H9 (cell line): ENCODE data around the gene CCDC187. TPM values are rescaled to one million over a fixed set of nuclear protein-coding genes. Genes with fewer than 3 reads are reported as not detected.

ENCODE experiments used
- DNase-seq: peaks from one replicate; pipeline ENCODE4 v3.0.0-alpha.2; 2017
- H2AFZ ChIP-seq: one replicate; pipeline ENCODE4 v1.6.1; 2013; ENCODE audit warnings: mild to moderate bottlenecking, low read length, control low read depth, moderate library complexity
- H2AK5ac ChIP-seq: 2 replicates; pipeline ENCODE4 v1.6.1; 2013; ENCODE audit warnings: low read length, control low read depth, mixed read lengths; ENCODE audit not compliant: insufficient read length
- H2BK120ac ChIP-seq: one replicate; pipeline ENCODE4 v1.6.1; 2013; ENCODE audit warnings: low read depth, mild to moderate bottlenecking, low read length, control low read depth, inconsistent platforms; ENCODE audit not compliant: poor library complexity, severe bottlenecking
- H2BK12ac ChIP-seq: 2 replicates; pipeline ENCODE4 v1.6.1; 2013; ENCODE audit warnings: low read length, control low read depth, mixed read lengths, low read depth; ENCODE audit not compliant: insufficient read length
- H2BK15ac ChIP-seq: 2 replicates; pipeline ENCODE4 v1.6.1; 2013; ENCODE audit warnings: low read depth, low read length, control low read depth
- H2BK20ac ChIP-seq: one replicate; pipeline ENCODE4 v1.6.1; 2013; ENCODE audit warnings: low read depth, mild to moderate bottlenecking, low read length, control low read depth, inconsistent platforms; ENCODE audit not compliant: poor library complexity, severe bottlenecking
- H2BK5ac ChIP-seq: 2 replicates; pipeline ENCODE4 v1.6.1; 2013; ENCODE audit warnings: low read length, control low read depth, mixed read lengths; ENCODE audit not compliant: insufficient read length
- H3K14ac ChIP-seq: 2 replicates; pipeline ENCODE4 v1.6.1; 2013; ENCODE audit warnings: low read length, control low read depth; ENCODE audit not compliant: insufficient read depth
- H3K18ac ChIP-seq: 2 replicates; pipeline ENCODE4 v1.6.1; 2013; ENCODE audit warnings: low read depth, mild to moderate bottlenecking, mixed read lengths, low read length, control low read depth; ENCODE audit not compliant: insufficient read length
- H3K23ac ChIP-seq: 2 replicates; pipeline ENCODE4 v1.6.1; 2013; ENCODE audit warnings: low read length, control low read depth, mixed read lengths, low read depth; ENCODE audit not compliant: insufficient read length
- H3K23me2 ChIP-seq: 2 replicates; pipeline ENCODE4 v1.6.1; 2013; ENCODE audit warnings: low read depth, mild to moderate bottlenecking, mixed read lengths, low read length, control low read depth; ENCODE audit not compliant: insufficient read length, poor library complexity, severe bottlenecking
- H3K27ac ChIP-seq: 2 replicates; pipeline ENCODE4 v1.5.1; 2013; ENCODE audit warnings: low read length, control low read depth, mixed read lengths, low read depth; ENCODE audit not compliant: insufficient read length
- H3K27me3 ChIP-seq: 2 replicates; pipeline ENCODE4 v1.6.1; 2013; ENCODE audit warnings: low read length, control low read depth, inconsistent platforms; ENCODE audit not compliant: insufficient read depth
- H3K4ac ChIP-seq: 2 replicates; pipeline ENCODE4 v1.6.1; 2013; ENCODE audit warnings: low read depth, mild to moderate bottlenecking, control low read depth, inconsistent platforms, low read length, moderate library complexity
- H3K4me1 ChIP-seq: 2 replicates; pipeline ENCODE4 v1.6.1; 2013; ENCODE audit warnings: low read length, control low read depth, inconsistent platforms; ENCODE audit not compliant: insufficient read depth
- H3K4me2 ChIP-seq: 2 replicates; pipeline ENCODE4 v1.6.1; 2013; ENCODE audit warnings: low read length, control low read depth, mixed read lengths; ENCODE audit not compliant: insufficient read length, insufficient read depth
- H3K56ac ChIP-seq: 2 replicates; pipeline ENCODE4 v1.6.1; 2013; ENCODE audit warnings: low read depth, mild to moderate bottlenecking, mixed read lengths, low read length, control low read depth; ENCODE audit not compliant: insufficient read length
- H3K79me1 ChIP-seq: 2 replicates; pipeline ENCODE4 v1.6.1; 2013; ENCODE audit warnings: low read depth, mild to moderate bottlenecking, moderate library complexity, low read length, control low read depth, inconsistent platforms; ENCODE audit not compliant: insufficient read depth, poor library complexity, severe bottlenecking
- H3K79me2 ChIP-seq: 2 replicates; pipeline ENCODE4 v1.6.1; 2013; ENCODE audit warnings: low read length, control low read depth, inconsistent platforms; ENCODE audit not compliant: insufficient read depth
- H3K9ac ChIP-seq: 2 replicates; pipeline ENCODE4 v1.6.1; 2013; ENCODE audit warnings: low read length, control low read depth, mixed read lengths; ENCODE audit not compliant: insufficient read length; ENCODE audit errors: extremely low read depth
- H3K9me3 ChIP-seq: one replicate; pipeline ENCODE4 v1.6.1; 2013; ENCODE audit warnings: low read depth, low read length, inconsistent platforms; ENCODE audit not compliant: control insufficient read depth
- H3T11ph ChIP-seq: one replicate; pipeline ENCODE4 v1.6.1; 2013; ENCODE audit warnings: mild to moderate bottlenecking, low read length, control low read depth, inconsistent platforms
- H4K20me1 ChIP-seq: one replicate; pipeline ENCODE4 v1.6.1; 2013; ENCODE audit not compliant: control insufficient read depth, insufficient read length, insufficient read depth
- H4K5ac ChIP-seq: 2 replicates; pipeline ENCODE4 v1.6.1; 2013; ENCODE audit warnings: low read depth, mild to moderate bottlenecking, mixed read lengths, low read length, control low read depth; ENCODE audit not compliant: insufficient read length
- H4K8ac ChIP-seq: replicated peaks from 2 replicates; pipeline ENCODE4 v1.6.1; 2013; ENCODE audit warnings: low read length, control low read depth, mixed read lengths, low read depth; ENCODE audit not compliant: insufficient read length
- H4K91ac ChIP-seq: 2 replicates; pipeline ENCODE4 v1.6.1; 2013; ENCODE audit warnings: low read depth, mild to moderate bottlenecking, moderate library complexity, mixed read lengths, low read length, control low read depth; ENCODE audit not compliant: insufficient read length
- H3K27ac Mint-ChIP-seq, 3 experiments: 2 replicates in 2 of 3; 3 replicates in 1 of 3; pipeline ENCODE4 v1.8.0; 2020 to 2021; ENCODE audit warnings: mixed read lengths in 3 of 3, mild to moderate bottlenecking in 1 of 3, moderate library complexity in 1 of 3
- H3K27me3 Mint-ChIP-seq: 2 replicates; pipeline ENCODE4 v1.8.0; 2021; ENCODE audit warnings: low read depth, mild to moderate bottlenecking, moderate library complexity, mixed read lengths
- H3K36me3 Mint-ChIP-seq, 3 experiments: 2 replicates in 2 of 3; 3 replicates in 1 of 3; pipeline ENCODE4 v1.8.0; 2020 to 2021; ENCODE audit warnings: low read depth in 3 of 3, mixed read lengths in 3 of 3; ENCODE audit not compliant: insufficient read depth in 1 of 3
- H3K4me1 Mint-ChIP-seq, 2 experiments: 2 replicates each; pipeline ENCODE4 v1.8.0; 2020; ENCODE audit warnings: mixed read lengths in 2 of 2
- H3K4me3 Mint-ChIP-seq, 2 experiments: 2 replicates in 1 of 2; 3 replicates in 1 of 2; pipeline ENCODE4 v1.8.0; 2020 to 2021; ENCODE audit warnings: mild to moderate bottlenecking in 2 of 2, mixed read lengths in 2 of 2, moderate library complexity in 1 of 2
- H3K9me3 Mint-ChIP-seq, 2 experiments: 2 replicates in 1 of 2; 3 replicates in 1 of 2; pipeline ENCODE4 v1.8.0; 2020; ENCODE audit warnings: mild to moderate bottlenecking in 2 of 2, mixed read lengths in 2 of 2, moderate library complexity in 1 of 2
- whole genome bisulfite sequencing: extraction: QIAGEN DNeasy Blood & Tissue Kit; methylation state at CpG from one replicate; pipeline ENCODE4 v1.1.7; 2013; ENCODE audit warnings: missing lambda C conversion rate, low lambda C conversion rate, mixed read lengths; ENCODE audit not compliant: insufficient read length; ENCODE audit errors: extremely low coverage; 5-methylcytosine and 5-hydroxymethylcytosine counted together
- total RNA-seq: library from RNA; stranded (reverse); gene quantifications from 2 replicates; pipeline ENCODE4 v1.2.1, GENCODE V29; 2021
- TF ChIP-seq, protein P1 (sequence below): fragments of 200-600 bp; sonication (generic); conservative IDR thresholded peaks from 3 replicates; pipeline ENCODE4 v1.8.0; 2021; ENCODE audit warnings: antibody characterized with exemption, mild to moderate bottlenecking

The CCDC187 gene
- total RNA-seq, 1 experiment from 2014 or later = 0.07 TPM

GRCh38 chr9:136291306-136292025 lies 12.4 kb downstream of the CCDC187 start:
- Mint-ChIP-seq H3K27me3 (peaks cover 6% of the 10 kb centered on the region), H3K4me3 (no peak overlapping the region), H3K36me3 (no peaks in the 10 kb centered on the region), H3K4me1 (no peaks in the 10 kb centered on the region), H3K27ac (peak overlapping the region in 1 of 3 experiments; percentile 19; a peak in 1 of 7 replicates), H3K9me3 (no peaks in the 10 kb centered on the region)
- Histone ChIP-seq H2BK12ac (no peak overlapping the region), H3K27me3 (no peaks in the 10 kb centered on the region), H2AK5ac (no peak overlapping the region), H4K91ac (no peak overlapping the region), H3K4me1 (no peaks in the 10 kb centered on the region), H3K23ac (no peak overlapping the region), H4K20me1 (no peaks in the 10 kb centered on the region), H2BK120ac (no peak overlapping the region), H3K27ac (no peak overlapping the region), H2AFZ (no peak overlapping the region), H4K5ac (no peak overlapping the region), H3K4me2 (no peak overlapping the region), H3K9ac (no peak overlapping the region), H3K79me1 (no peaks in the 10 kb centered on the region), H2BK15ac (no peak overlapping the region), H3K18ac (no peak overlapping the region), H3K14ac (no peak overlapping the region; the same call in 1 of the 2 replicates), H2BK5ac (no peak overlapping the region), H3K4ac (no peak overlapping the region), H3K23me2 (no peaks in the 10 kb centered on the region), H3K9me3 (peaks cover 12% of the 10 kb centered on the region), H2BK20ac (no peak overlapping the region), H3T11ph (no peak overlapping the region), H3K79me2 (no peaks in the 10 kb centered on the region), H3K56ac (no peak overlapping the region), H4K8ac (no peak overlapping the region)
- no peak for DNase-seq
- WGBS = no CpG with 5 or more reads among the region's 22 CpGs
- TF ChIP-seq, protein P1, sequence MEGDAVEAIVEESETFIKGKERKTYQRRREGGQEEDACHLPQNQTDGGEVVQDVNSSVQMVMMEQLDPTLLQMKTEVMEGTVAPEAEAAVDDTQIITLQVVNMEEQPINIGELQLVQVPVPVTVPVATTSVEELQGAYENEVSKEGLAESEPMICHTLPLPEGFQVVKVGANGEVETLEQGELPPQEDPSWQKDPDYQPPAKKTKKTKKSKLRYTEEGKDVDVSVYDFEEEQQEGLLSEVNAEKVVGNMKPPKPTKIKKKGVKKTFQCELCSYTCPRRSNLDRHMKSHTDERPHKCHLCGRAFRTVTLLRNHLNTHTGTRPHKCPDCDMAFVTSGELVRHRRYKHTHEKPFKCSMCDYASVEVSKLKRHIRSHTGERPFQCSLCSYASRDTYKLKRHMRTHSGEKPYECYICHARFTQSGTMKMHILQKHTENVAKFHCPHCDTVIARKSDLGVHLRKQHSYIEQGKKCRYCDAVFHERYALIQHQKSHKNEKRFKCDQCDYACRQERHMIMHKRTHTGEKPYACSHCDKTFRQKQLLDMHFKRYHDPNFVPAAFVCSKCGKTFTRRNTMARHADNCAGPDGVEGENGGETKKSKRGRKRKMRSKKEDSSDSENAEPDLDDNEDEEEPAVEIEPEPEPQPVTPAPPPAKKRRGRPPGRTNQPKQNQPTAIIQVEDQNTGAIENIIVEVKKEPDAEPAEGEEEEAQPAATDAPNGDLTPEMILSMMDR = no peak
